Stromal cell of bone marrow (primary cell): Measurements from ENCODE around the gene ALKBH6.

Experiments
- DNase-seq: peaks from one replicate; pipeline ENCODE4 v3.0.0-alpha.2; 2012; ENCODE audit warnings: low read depth

The ALKBH6 gene

DNA sequence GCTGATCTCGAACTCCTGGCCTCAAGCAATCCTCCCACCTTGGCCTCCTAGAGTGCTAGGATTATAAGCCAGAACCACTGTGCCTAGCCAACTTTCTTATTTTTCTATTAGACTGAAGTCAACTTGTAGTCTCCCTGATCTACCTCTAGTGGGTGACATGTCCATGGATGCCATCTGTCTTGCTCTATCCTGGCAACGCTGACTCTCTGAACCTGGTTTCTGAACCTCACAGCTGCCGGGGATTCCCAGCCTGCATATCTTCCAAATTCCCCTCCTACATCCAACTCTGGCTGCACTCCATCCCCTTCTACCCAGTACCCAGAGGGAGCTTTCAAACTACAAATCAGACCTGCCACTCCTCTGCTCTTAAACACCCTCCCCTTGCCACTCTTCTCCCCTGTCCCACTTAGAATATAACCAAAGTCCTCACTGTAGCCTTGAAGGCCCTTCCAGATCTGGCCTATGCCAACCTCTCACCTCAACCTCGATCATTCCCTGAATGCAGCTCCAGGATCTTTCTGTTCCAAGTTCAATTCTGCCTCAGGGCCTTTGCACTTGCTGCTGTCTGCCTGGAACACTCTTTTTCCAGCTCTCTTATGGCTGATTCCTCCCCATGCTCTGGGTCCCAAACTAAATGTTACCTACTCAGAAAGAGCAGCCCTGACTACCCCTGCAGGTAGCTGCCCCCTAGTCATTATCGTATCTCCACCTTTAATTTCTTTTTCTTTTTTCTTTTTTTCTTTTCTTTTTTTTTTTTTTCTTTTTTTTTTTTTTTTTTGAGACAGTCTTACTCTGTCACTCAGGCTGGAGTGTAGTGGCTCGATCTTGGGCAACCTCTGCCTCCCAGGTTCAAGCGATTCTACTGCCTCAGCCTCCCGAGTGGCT lies 16.5 kb upstream of the ALKBH6 start:
- DNase-seq = no peak

DNA sequence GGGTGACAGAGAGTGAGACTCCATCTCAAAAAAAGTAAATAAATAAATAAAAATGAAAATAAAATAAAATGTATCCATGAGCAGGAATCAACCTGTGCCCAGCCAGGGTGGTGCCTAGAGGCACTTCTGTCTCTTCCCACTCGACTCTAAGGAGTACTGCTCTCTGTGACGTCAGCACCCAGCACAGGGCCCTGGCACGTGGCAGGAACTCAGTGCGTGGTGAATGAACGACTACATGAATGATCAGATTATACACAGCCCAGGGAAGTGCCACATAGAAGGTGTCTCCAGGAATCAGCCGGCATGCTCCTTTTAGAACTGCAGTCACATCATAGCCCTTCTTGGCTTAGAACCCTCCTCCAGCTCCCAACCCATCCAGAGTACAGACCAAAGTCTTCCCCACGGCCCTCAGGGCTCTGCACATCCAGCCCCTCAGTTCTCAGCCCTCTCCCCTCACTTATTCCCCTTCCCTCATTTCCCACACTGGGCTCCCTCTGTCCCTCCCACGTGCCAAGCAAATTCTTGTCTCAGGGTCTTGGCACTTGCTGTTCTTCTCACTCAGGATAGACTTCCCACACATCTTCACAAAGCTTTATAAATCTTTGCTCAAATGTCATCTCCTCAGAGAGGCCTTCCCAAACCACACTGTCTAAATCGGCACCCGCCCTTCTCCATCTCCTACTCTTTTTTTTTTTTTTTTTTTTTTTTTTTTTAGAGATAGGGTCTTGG lies 14.5 kb upstream of the ALKBH6 start:
- DNase-seq = no peak

DNA sequence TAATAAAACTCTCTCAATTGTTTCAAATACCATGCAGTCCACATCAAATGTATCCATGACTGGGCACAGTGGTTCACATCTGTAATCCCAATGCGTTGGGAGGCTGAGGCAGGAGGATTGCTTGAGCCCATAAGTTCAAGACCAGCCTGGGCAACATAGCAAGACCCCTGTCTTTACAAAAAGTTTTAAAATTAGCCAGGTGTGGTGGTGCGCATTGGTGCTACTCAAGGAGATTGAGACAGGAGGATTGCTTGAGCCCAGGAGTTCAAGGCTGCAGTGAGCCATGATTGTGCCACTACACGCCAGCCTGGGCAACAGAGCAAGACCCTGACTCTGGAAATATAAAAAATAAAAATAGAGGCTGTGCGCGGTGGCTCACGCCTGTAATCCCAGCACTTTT lies 13.7 kb upstream of the ALKBH6 start:
- no peak for DNase-seq

DNA sequence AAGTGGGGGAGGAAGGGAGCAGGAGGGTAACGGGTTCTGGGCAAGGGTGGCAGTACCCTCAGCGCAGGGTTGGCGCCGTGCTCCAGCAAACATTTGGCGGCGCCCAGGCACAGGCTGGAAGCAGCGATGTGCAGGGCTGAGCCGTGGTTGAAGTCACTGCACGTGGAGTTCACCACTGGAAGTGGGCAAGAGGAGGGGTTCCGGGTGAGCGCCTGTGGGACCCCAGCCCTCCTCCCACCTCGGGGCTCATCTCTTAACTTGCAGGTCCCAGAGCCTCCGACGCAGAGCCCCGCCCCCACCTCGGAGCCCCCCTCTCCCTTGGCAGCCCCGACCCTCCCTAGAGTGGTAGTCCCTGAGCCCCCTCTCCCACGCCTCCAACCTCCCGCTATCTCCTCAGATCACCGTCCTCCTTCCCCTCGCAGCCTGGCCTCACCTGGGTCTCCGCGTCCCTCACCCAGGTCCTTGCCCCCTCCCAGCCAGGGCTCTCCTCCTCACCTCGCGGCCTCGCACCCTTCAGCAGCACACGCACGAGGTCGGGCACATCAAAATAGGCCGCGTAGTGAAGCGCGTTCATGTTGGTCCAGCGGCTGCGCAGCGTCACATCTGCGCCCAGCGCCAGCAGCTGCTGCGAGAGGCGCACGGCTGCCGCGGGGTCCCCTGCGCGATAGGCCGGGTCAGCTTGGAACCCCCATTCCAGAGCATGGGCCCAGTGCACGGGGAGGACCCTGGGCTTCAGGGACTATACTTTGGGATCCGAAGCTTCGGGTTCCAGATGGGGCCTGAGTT lies 12.3 kb upstream of the ALKBH6 start:
- no peak for DNase-seq

DNA sequence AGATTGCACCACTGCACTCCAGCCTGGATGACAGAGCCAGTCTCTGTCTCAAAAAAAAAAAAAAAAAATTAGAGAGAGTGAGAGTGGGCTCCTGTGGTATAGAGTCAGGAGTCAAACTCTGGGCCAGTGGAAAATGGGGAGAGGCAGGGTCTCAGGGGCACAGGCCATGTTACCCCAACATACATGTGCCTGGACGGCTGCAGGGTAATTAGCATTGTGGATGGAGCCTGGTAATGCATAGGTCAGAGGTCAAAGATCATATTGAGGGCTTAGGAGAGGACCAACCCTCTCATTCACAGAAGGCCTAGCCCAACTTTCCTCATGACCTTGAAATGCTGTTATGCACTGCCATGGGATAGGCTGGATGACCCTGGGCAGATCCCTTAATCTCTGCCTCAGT lies 11.5 kb upstream of the ALKBH6 start:
- no peak for DNase-seq

DNA sequence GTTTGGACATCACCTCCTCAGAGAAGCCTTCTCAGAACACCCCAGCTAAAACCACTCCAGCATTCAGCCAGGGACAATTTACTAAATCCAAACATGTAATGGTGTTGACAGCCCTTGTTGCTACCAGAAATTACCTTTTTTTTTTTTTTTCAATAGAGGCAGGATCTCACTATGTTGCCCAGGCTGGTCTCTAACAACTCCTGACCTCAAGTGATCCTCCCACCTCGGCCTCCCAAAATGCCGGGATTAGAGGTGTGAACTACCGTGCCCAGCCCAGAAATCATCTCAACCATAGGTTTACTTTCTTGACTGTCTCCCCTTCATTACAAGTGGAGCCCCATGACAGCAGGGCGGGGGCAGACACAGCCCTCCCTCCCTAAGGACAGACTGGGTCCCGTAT lies 9.4 kb upstream of the ALKBH6 start:
- DNase-seq = no peak

DNA sequence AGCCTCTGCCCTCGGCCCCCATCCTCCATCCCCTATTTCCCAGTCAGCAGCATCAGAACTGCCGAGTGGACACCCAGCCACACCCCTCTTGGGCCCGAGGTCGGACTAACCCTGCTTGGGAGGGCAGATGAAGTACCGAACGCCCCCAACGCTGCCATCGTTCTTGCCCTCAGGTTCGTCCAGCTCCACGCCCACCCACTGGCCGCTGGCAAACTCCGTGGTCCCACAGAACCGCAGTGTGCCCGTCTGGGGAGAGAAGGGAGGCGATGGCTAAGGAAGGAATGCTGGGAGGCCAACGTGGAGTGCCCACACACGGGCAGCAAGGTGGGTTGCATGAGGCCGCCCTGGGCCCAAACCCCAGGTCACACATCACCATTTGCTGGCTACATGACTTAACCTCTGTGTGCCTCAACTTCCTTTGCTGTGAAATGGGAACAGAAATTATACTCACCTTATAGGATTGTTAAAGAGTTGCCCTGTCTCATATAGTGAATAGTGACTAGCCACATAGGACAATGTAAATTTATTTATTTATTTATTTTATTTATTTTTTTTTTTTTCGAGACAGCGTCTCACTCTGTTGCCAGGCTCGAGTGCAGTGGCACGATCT lies 5.2 kb upstream of the ALKBH6 start:
- no peak for DNase-seq

DNA sequence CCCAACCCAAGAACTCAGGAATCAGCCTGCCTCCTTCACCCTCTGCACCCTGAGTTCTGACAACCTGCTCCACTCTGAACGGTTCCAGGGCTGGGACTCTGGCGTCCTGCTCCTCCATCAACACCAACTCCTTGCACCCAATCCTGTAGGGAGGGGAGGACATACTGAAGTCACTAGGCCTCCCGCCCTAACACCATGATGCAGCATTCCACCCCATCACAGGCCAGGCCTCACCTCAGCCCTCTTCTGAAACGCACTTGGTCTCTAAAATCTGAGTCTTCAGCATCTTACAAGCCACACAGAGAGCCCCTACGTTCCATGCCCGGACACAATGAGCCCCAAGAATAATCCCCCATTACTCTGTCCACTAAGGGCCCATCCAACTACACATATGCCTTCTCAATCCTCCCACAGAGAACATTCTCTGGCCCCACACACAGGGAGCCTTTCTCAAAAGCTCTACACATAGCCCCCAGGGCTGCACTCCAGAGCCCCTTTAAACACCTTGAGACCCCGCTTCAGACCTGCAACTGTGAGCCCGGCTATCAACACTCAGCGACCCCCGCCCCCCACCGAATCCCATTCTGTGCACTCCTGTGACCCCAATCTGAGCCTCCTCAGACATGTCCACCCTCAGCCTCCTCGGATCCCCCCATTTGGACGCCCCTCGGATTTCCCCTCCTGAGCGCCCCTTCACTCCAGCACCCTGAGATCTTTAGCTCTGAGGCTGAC lies 567 bp downstream of the ALKBH6 start:
- no peak for DNase-seq

DNA sequence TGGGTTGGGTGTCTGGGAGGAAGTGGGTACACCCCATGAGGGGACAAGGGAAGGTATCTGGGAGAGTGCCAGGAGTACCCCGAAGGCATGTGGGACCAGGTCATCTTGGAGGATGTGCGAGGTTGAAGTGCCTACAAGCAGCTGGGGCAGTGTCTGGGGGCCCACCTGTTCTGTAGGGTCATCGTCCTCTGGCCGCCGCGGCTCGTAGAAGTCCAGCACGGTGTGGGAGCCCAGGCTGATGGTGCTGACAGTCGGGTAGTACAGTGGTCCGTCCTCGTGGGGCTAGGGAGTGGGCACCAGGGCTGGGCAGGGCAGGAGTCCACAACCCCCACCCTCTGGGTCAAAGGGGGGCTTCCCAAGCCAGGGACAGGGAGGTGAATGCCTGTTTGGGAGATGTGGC lies 3.6 kb downstream of the ALKBH6 start:
- DNase-seq = no peak

DNA sequence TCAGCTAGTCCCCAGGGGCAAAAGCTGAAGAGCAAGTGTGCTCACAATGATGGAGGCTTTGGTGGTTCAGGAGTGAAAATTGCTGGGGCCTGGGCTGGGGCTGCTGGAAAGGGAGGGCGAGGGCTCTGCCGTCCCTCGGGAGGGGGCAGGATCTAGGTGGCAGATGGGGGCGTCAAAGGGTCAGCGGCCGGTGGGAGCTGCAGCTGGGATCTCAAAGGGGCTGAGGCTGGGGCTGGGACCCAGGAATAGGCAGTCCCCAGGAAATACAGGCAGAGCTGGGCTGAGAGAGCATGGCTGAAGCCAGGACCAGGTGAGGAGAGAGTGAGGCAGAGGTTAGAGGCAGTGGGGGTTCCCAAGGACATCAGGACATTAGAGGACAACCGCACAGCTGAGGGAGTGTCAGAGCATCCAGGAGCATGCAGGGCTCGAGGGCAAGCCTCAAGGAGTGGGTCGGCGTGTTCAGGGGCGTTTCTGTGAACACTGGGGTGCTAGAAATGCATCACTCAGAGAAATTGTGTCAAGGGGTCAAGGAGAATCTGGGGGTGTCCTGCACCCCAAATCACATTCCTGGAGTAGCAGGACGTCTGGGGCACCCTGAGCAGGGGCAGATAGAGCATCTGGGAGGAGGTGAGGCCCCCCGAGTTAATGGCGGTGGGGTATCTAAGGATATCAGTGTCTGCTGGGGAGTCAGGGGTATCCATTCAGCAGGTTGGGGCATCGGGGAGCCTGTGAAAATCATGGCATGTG lies 4.2 kb downstream of the ALKBH6 start:
- DNase-seq = no peak

DNA sequence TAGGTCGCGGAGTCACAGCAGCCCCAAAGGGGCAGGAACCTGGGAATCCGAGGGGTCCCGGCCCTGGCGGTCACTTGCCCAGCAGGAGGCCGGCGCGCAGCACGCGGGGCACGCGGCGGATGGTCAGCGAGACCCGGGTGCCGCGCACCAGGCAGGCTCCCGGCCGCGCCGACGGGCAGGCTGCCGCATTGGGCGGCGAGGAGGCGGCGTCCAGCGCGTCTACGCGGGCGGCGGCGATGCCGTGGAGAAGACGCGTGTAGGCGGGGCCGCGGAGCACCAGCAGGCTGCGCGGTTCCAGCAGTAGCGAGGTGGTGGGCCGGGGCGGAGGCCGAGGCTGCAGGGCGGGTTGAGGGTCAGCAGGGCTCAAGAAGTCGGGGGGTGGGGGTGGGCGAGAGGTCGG lies 4.8 kb downstream of the ALKBH6 start:
- DNase-seq = no peak

DNA sequence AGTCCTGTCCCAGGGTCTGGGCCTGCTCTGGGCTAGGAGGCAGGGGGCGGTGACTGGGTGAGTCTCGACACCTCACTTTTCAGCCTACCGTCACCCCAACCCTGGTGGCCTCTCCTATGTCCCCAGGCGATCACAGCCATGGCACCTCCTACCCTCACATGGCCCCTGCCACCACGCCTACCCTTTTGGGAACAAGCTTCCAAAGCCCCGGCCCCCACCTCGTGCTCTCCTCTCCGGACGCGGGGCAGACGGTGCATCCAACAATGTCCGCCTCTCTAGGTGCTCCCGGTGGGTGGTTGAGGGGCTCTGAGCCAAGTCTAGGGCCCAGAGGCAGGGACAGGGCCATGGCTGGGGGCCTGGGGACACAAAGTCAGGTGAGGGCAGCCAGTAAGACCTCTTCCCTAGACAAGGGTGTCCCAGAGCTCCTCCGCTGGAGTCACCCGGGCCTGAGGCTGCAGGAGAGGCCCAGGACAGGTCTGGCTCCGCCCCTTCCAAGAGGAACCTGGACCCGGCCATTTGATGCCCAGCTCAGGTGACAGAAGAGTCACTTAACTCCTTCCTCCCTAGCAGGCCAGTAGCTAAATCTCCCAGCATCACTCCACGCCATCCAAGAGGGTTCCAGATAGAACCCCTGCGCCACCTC lies 5.6 kb downstream of the ALKBH6 start, which contains the start of gene SYNE4:
TSS of gene SYNE4 (minus strand) at position 478 of the 643 bp plus-strand sequence. CDS start at position 346, 132 bp downstream.
- no peak for DNase-seq

DNA sequence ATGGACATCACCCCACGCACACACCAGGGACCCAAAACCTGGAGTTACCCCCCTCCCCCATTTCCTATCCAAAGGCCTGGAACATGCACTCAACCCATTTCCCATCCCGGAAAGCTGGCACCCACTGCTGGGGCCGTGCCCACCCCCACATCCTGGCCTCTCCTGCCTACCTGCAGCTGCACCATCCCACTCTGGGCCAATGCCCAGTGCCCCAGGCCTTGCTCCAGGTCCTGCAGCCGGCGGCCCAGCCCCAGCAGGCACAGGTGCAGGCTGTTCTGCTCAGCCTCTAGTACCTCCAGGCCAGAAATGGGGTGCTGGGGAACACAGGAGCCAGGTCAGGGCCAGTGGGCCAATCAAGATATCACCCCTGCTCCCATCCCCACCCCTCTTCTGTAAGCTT lies 7.1 kb downstream of the ALKBH6 start:
- DNase-seq = no peak

DNA sequence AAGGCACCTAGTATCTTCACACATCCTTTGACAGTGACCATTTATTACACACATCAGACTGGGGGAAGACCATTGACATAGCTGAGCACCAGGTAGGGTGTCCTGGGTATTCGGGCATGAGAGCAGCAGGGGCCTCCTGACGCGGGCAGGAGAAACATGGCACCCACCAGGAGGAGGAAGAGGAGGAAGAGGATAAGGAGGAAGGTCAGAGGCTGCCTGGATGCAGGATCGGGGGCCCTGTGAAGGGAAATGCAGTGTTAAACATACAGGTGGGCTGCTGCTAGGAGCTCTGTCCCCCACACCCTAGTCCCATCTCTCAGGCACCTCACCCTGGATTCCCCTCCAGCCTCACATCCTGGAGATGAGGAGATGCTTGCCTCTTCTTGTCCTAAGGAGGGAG lies 10.7 kb downstream of the ALKBH6 start:
- DNase-seq = no peak

DNA sequence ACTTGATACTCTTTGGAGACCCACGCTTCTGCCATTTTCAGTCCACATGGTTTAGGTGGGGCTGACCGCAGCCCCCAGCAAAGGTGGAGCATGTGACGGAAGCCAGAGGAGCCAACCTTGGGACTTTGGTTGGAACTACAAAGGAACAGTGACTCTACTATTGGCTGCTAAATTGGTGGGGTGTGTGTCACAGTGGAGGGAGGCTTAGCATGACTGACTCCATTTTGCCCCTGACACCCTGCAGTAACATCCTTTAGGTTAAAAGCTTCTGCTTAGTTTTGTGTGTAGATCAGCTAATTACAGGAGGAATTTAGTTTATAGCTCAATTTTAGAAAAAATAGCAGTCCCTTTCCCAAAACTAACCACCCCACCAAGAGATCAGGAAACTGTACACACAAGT lies 12.4 kb downstream of the ALKBH6 start:
- no peak for DNase-seq

DNA sequence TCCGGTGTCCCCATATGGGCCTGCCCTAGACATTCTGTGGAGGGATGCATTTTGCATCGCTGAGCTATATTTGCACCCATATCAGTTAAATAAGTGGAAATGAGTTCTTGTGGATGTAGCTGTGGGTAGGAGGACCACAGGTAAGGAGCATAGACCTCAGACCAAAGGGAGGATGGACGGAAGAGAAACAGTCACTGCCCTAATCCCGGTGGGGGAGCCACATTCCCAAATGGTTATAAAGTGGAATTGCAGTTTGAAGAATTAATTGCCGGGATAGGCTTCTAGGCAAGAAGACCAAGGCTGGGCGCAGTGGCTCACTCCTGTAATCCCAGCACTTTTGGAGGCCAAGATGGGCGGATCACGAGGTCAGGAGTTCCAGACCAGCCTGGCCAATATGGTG lies 17.2 kb downstream of the ALKBH6 start:
- DNase-seq = no peak

DNA sequence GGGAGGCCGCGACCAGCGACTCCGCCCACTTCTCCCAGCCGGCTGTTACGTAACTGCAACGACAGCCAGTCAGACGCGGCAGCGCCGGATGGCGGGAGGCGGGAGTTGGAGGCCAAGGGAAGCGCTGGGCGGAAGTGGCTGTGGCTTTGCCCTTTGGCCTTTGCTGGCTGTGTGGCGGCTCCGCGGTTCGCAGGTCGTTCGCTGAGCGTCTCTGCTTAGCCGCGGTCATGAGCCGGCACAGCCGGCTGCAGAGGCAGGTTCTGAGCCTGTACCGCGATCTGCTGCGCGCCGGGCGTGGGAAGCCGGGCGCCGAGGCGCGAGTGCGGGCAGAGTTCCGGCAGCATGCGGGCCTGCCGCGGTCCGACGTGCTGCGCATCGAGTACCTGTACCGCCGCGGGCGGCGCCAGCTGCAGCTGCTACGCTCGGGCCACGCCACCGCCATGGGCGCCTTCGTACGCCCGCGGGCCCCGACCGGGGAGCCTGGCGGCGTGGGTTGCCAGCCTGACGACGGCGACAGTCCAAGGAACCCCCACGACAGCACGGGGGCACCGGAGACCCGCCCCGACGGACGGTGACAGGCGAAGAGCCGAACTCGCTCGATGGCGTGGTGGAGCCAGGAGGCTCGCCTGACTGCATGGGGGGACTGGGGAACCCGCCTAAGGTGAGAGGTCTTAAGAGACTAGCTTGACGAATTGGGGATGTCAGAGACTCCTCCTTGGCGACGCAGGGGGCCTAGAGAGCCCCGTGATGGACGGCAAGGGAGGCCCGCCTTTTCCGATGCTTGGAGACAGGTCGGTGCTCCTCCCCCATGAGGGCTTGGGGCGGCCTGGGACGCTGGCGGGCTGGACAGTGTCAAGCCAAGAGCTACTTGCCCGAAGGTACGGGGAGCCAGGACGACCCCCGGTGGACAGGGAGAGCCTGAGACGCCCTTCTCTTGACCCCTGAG lies 18.7 kb downstream of the ALKBH6 start, which contains the start of gene SDHAF1:
TSS of gene SDHAF1 (plus strand) at position 141 of the 946 bp plus-strand sequence. CDS start at position 228, 87 bp downstream.
- DNase-seq = peak; percentile 88

DNA sequence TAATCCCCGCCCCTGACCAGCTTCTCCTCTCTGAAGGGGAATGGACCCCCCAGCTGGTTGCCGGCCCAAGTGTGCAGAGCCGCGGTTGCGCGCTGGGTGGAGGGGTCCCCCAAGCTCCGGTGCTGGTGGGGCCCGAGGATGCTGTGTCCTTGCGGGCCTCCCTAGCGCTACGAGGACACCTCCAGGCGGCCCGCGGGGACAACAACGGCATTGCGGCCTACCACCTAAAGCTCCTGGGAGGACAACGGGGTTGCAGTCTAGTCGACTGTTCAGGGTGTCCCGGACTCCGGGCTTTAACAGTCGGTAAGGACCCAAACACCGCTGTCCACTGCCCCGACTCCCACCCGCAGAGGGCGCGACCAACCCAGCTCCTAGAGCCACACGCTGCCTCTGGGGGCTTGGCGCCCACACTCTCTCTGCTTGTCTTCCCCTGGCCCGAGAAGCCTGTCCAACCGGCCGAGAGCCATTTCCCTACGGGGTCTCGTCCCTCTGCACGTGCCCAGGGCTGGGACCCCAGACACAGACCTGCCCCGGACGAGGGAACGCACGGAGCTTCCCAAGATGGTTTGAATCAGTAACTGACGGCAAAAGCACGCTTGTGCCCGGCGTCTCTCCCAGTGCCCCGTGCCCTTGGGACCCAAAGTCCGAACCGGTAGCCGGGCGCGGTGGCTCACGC lies 20.0 kb downstream of the ALKBH6 start:
- DNase-seq = no peak
